Prostate gland (tissue), 2 donors: ENCODE measurements around the gene DPEP1. TPM values are rescaled to one million over a fixed set of nuclear protein-coding genes. Genes with fewer than 3 reads are reported as not detected.
"Not testable (repeated sequence)": the region's sequence is repeated elsewhere in the genome, so short reads cannot be mapped to it uniquely, and the experiment has no call there.

Source experiments
- DNase-seq: peaks from one replicate; pipeline ENCODE4 v3.0.0-alpha.2; 2019; ENCODE audit warnings: low spot score
- H3K27ac ChIP-seq, 2 donors: fragments of 200-600 bp; sonication (generic); 2 replicates each; pipeline ENCODE4 v1.5.1; 2017 to 2019
- H3K27me3 ChIP-seq: fragments of 200-600 bp; sonication (generic); replicated peaks from 2 replicates; pipeline ENCODE4 v1.5.1; 2019; ENCODE audit not compliant: insufficient read depth
- H3K36me3 ChIP-seq, 2 donors: fragments of 200-600 bp; sonication (generic); 1 replicate in 1 of 2; 2 replicates in 1 of 2; pipeline versions ENCODE4 v1.5.1 to v1.8.1; 2017 to 2019
- H3K4me1 ChIP-seq: fragments of 200-600 bp; sonication (generic); replicated peaks from 2 replicates; pipeline ENCODE4 v1.5.1; 2019
- H3K4me3 ChIP-seq, 2 donors: fragments of 200-600 bp; sonication (generic); 2 replicates each; pipeline ENCODE4 v1.5.1; 2017 to 2019
- H3K9me3 ChIP-seq: fragments of 200-600 bp; sonication (generic); 2 replicates; pipeline ENCODE4 v1.5.1; 2017
- POLR2A ChIP-seq: fragments of 450-650 bp; IDR thresholded peaks from one replicate; pipeline ENCODE4 v1.6.1; 2016; ENCODE audit warnings: antibody characterized with exemption, mild to moderate bottlenecking
- POLR2AphosphoS5 ChIP-seq: sonication (generic); formaldehyde crosslinking; IDR thresholded peaks from one replicate; pipeline ENCODE4 v1.6.1; 2017; ENCODE audit warnings: antibody characterized with exemption
- WGBS: methylation state at CpG from one replicate; pipeline ENCODE4 v1.1.5; 2018; 5-methylcytosine and 5-hydroxymethylcytosine counted together
- intact Hi-C: fragments of 100-400 bp; cut with DNase I; formaldehyde crosslinking; loops from one replicate; pipeline ENCODE4 v1.14.2; 2022
- total RNA-seq, 2 donors: library from RNA; depleted of rRNA; stranded (reverse); fragments of >200 nt; gene quantifications; one replicate each; pipeline ENCODE4 v1.1.0, GENCODE V29; 2016
- TF ChIP-seq, protein P1 (sequence below), 4 experiments: fragments of 200-600 bp in 2 of 4; fragments of 450-650 bp in 2 of 4; sonication (generic) in 2 of 4; IDR thresholded peaks; 1 replicate in 3 of 4; 2 replicates in 1 of 4; pipeline ENCODE4 v1.5.1; 2016 to 2019; ENCODE audit warnings: antibody characterized with exemption in 4 of 4, mild to moderate bottlenecking in 2 of 4, moderate library complexity in 2 of 4

Gene DPEP1
- total RNA-seq, 2 donors from 2014 or later = 274 TPM; not detected in 1

GRCh38 chr16:89567656-89568594 lies 45.5 kb upstream of the DPEP1 start:
- intact Hi-C loops = loop anchor here (10.0 kb wide), 1 partner anchor 233 kb away; no protein-coding TSS in a partner anchor
- Histone ChIP-seq H3K9me3 (no peaks in the 10 kb centered on the region), H3K36me3 (peaks cover 6 to 9% of the 10 kb centered on the region in 2 donors), H3K4me3 (no peak overlapping the region), H3K27me3 (no peaks in the 10 kb centered on the region), H3K27ac (no peak overlapping the region), H3K4me1 (peaks cover 7% of the 10 kb centered on the region)
- TF ChIP-seq, protein P1, sequence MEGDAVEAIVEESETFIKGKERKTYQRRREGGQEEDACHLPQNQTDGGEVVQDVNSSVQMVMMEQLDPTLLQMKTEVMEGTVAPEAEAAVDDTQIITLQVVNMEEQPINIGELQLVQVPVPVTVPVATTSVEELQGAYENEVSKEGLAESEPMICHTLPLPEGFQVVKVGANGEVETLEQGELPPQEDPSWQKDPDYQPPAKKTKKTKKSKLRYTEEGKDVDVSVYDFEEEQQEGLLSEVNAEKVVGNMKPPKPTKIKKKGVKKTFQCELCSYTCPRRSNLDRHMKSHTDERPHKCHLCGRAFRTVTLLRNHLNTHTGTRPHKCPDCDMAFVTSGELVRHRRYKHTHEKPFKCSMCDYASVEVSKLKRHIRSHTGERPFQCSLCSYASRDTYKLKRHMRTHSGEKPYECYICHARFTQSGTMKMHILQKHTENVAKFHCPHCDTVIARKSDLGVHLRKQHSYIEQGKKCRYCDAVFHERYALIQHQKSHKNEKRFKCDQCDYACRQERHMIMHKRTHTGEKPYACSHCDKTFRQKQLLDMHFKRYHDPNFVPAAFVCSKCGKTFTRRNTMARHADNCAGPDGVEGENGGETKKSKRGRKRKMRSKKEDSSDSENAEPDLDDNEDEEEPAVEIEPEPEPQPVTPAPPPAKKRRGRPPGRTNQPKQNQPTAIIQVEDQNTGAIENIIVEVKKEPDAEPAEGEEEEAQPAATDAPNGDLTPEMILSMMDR (IDR thresholded peaks at IDR 0.05) = no peak
- no peak for TF ChIP-seq POLR2AphosphoS5
- TF ChIP-seq POLR2A = no peak
- DNase-seq = no peak
- 76% methylated on average over 30 of the region's 30 CpGs for WGBS

GRCh38 chr16:89569506-89570341 lies 43.7 kb upstream of the DPEP1 start:
- 82% methylated on average over 23 of the region's 23 CpGs for WGBS
- intact Hi-C loops = loop anchor here (10.0 kb wide), 1 partner anchor 235 kb away; no protein-coding TSS in a partner anchor

DNA sequence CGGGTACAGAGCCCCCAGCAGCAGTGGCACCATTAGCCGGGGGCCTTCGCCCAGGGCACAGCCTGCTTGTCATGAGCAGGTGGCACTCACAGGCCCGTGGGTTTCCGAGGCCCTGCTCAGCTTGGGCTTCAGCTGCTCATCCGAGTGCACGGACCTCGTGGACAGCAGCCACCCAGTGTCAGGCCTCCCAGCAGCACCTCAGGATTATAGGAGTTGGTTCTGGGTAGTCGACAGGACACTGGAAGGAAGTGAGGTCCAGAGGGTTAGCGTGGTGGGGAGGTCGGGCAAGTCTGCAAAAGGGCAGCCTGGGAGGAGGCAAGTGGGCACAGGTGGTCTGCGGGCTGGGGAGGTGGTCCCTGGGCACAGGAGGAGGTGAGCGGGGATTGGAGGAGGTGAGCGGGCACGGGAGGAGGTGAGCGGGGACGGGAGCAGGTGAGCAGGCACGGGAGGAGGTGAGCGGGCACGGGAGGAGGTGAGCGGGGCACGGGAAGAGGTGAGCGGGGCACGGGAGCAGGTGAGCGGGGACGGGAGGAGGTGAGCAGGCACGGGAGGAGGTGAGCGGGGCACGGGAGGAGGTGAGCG lies 43.0 kb upstream of the DPEP1 start:
- no peak for DNase-seq

More at GRCh38 chr16:89569506-89570341, 43.7 kb upstream of the DPEP1 start:
- Histone ChIP-seq H3K36me3 (no peaks in the 10 kb centered on the region), H3K27me3 (peaks cover 3% of the 10 kb centered on the region), H3K4me3 (no peak overlapping the region), H3K4me1 (peaks cover 7% of the 10 kb centered on the region), H3K27ac (no peak overlapping the region), H3K9me3 (no peaks in the 10 kb centered on the region)
- no peak for DNase-seq
- TF ChIP-seq, protein P1 (IDR thresholded peaks at IDR 0.05) = no peak
- TF ChIP-seq POLR2A (no peak), POLR2AphosphoS5 (no peak)

GRCh38 chr16:89570983-89571598 lies 42.4 kb upstream of the DPEP1 start:
- H3K27ac ChIP-seq, H3K4me3 ChIP-seq: not testable (repeated sequence)
- WGBS = 67% methylated on average over 32 of the region's 36 CpGs

More for the DNA sequence above, 43.0 kb upstream of the DPEP1 start:
- no peak for TF ChIP-seq POLR2AphosphoS5
- TF ChIP-seq, protein P1 (IDR thresholded peaks at IDR 0.05) = no peak
- no peak for TF ChIP-seq POLR2A
- Histone ChIP-seq H3K4me3 (no peak overlapping the region), H3K36me3 (no peaks in the 10 kb centered on the region), H3K4me1 (peaks cover 6% of the 10 kb centered on the region), H3K27ac (no peak overlapping the region), H3K9me3 (no peaks in the 10 kb centered on the region), H3K27me3 (peaks cover 9% of the 10 kb centered on the region)
- intact Hi-C loops = no loop called here
- WGBS = 76% methylated on average over 30 of the region's 30 CpGs

More at GRCh38 chr16:89570983-89571598, 42.4 kb upstream of the DPEP1 start:
- DNase-seq, intact Hi-C loops, H3K36me3 ChIP-seq, H3K4me1 ChIP-seq, H3K9me3 ChIP-seq: not testable (repeated sequence)
- peaks cover 12% of the 10 kb centered on the region for H3K27me3 ChIP-seq
